GM19043 (cell line): ENCODE measurements around the gene LRPAP1.
"Not testable (repeated sequence)": the region's sequence is repeated elsewhere in the genome, so short reads cannot be mapped to it uniquely, and the experiment has no call there.

Experiments
- ATAC-seq: cut with Tn5 transposase; IDR thresholded peaks from one replicate; pipeline ENCODE4 v1.9.1; 2021; ENCODE audit warnings: low read depth; ENCODE audit not compliant: unreplicated experiment

LRPAP1 gene

DNA sequence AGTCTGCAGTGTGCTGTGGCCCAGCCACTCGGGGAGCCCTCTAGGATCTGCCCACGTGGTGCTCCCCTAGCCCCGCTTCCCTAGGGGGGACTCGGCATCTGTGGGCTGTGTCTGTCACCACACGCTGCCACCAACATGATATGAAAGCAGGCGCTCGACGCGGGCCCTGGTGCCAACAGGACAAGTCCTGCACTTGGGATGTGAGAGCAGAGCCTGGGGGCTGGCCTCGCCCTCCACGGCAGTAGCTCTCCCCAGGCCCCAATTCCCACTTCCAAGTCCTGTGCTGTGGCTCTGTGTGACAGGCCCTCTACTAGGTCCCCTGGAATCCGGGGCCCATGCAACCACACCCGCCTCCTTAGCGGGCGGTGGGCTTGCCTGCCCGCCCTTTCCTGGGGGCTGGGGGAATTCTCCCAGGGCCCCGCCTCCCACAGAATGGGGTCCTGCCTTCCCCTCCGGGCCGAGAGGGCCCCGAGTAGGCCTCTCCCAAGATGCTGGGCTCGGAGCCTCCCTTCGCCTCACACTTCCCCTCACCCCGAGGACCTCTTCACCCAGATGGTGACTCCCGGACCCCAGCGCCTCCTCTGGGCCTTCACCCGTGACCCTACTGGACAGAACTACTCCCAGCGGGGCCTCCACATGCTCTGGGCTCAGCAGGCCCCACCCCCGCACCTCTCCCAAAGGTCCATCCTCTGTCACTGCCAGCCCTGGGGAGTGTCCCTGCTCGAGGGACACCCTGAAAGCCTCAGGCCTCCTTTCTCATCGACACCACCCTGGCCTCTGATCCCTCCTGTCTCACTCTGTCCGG, 11.2 kb downstream of the LRPAP1 start:
- ATAC-seq: no peak

DNA sequence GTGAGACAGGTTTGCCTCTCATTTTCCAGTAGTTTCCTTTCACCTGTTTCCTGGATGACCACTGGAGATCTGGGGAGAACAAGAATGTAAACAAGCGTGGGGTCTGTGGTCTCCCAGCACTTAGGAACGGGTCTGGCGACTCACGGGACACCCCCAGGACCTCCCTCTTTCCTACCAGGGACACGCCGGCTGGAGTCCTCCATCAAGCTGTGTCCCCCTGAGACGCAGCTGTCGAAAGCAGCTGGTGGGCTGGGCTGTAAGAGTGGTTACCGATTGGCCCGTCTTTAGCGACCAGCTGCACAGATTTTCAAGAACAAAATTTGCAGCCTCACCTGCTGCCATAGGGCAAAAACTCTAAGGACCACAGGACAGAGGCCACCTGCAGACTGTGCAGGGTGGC, 11.9 kb downstream of the LRPAP1 start:
- ATAC-seq: no peak

DNA sequence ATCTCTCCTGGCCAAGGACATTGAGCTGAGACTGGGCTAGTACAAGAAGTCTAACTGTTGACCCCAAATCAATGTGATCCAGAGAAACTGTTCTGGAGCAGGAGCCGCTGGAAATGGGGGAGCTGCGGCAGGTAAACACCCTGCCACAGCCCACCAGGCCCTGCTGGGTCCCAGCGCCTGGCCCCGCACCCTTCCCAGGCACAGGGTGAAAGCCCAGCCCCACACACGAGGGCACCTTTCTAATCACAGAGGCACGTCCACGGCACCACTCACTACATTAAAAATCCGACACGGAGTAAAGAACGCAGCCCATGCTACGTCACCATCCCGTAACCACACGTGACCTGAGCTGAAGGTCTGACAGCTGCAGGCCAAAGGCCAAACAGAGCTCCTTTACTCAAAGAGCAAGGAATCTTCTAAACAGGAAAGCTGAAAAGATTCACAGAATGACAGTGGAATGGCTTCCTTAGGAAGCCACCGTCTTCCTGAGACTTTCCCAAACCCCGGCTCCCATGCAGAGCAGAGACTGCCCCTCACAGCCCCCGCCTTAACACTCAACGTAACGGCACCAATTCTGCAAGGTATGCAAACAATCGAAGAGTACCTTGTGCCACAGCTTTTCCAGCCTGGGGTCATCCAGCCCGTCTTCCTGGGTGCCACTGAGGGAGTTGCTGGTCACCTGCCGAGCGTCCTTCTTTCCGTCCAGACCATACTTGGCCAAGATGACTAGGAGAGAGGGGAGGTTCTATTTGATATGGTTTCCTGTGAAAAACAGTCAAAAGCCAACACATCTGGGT, 12.6 kb downstream of the LRPAP1 start:
- no peak for ATAC-seq

DNA sequence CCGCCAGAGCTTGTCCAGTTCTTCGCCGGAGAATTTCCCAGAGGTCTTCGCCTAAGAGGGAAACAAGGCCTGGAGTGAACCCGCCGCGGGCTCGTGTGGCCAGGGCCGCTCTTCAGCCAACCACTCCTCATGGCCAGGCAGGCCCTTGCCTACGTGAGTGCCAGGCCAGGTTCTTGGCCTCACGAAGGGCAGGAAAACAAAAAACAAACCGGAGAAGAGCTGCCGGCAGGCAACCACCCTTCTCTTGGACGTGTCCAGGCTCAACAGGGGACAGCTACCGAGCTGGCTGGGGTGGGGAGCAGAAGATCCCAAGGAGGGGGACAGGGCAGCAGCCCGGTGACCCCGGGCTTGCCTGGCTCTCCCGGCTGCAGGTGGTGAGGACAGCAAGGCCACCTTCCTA, 13.3 kb downstream of the LRPAP1 start:
- no peak for ATAC-seq

DNA sequence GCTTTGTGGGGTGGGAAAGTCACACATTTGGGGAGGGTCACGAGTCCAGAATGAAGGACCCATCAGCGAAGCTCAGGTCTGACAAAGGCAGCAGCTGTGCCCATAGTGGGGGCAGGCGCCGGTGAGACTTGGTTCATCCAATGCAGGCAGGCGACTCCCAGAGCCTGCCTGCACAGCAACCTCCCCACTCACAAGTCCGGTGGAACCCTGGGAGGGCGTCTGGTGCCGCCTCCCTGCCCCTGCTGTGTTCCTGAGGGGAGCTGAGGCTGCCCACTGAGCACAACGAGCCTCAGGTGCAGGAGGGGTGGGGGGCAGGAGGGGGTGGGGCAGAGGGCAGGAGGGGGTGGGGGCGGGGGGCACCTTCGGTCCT, 13.7 kb downstream of the LRPAP1 start:
- ATAC-seq: no peak

DNA sequence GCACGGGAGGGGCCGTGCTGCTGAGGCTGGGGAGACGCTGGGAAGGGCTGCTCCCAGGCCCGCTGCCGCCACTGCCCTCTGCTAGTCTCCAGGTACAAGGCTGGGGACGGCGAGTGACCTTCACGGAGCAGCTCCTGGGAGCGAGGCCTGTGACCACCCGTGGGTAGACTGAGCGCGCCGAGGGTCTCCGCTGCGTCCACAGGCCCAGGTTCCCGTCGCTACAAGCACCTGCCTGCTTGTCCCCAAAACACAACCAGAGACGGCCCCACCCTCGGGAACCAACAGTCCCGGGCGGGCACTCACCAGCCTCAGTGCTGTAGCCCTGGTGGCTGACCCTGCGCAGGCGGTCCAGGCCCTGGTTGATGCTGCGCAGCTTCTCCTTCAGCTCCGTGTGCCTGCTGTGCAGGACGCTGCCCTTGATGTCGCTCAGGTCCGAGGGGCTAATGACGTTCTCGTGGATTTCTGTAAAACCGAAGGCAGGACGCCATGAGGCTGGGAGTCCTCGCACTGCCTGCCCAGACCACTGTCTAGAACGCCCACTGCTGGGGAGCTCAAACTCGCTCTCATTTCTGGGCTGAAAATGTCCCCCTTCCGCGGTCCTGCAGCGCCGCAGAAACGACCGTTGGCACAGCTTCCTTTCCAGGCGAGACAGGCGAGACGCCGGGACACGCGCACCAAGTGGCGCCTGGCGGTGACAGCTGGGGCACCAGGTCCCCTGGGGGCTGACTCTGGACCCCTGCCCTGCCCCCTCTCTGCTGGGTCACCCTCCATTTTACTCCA, 14.3 kb downstream of the LRPAP1 start:
- ATAC-seq: no peak

DNA sequence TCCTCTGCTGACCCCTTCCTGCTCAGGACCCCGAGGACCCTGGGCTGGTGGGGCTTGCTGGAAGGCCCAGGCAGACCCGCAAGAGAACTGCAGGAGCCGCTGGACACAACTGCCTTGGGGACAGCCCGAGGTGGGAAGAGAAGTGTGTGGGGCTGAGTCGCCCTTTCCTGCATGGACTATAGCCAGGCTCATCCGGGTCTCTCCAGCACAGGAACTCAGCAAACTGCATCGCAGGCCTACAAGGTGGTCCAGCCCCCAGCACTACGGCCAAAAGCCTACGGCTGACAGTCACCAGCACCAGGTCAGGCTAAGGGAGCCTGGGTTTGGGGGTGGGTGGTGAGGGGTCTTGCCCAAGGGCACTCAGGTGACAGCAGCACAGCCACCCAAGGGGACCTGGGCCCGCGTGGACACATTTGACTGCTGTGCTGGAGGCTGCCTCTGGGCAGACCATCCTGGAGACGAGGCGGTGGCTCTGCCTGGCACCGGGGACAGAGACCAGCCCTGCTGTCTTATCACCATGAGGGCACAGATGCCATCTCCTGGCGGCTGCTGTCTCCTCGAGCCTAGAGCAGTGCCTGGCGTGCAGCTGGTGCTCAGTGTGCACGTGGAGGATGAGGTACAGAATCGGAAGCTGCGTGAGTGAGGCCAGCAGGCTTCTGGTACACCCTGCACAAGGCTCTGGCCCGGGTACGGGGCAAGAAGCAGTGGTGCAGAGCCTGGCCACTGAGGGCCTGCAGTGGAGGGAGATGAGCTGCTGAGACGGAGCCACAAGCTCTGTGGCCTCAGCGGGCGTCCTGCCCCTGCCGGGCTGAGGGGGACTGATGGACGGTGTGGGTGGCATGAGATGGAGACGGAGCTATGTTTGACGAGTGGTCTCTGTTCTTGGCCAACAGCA, 15.1 kb downstream of the LRPAP1 start:
- no peak for ATAC-seq

DNA sequence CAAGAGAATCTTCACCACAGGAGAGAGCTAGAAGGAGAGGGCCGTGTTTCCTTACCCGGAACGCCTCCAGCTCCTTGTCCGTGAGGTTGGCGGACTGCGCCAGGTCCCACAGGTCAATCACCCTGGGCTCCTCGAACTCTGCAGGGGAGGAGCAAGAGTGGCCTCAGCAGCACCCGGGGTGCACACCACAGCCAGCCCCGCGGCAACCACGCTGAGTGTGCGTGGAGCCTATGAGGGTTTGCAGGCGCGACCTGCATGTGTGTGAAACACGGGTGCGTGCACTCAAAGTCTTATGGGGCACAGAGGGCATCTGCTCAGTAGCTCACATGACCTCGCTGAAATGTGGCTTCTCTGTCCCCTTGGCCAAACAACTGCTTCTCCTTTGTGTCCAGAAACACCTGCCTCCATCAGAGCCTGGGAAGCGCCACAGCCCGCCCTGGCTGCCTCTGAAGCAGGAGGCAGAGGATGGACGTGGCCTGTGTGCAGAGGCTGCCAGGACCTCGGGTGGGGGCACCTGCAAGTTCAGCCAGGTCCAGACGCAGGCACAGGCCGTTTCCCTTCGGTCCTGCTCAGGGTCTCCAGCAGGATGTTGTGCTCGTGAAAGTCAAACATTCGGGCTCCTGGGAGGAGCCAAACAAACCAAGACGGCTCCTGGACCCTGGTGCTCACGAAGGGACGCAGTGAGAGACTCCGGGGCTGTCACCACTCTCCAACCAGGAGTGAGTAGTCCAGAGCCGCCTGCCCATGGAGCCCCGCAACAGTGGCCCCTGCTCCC, 16.0 kb downstream of the LRPAP1 start:
- ATAC-seq: no peak

DNA sequence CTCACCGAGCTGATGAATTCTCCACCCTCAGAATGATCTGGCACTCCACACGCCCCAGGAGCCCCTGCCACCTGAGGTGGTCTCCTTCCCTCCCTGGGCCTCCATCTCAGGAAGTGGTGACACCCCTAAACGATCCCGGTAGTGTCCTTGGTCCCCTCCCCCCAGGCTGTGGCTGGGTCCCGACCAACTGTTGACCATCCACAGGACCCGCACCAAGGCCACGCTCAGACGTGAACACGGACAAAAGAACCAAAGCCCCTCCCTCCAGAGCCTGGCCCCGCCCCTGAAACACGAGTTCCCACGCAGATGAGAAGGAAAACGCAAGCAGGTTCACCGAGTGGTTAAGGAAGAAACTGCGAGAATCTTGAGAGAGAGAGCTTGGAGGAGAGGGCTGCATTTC, 16.6 kb downstream of the LRPAP1 start:
- ATAC-seq: no peak

DNA sequence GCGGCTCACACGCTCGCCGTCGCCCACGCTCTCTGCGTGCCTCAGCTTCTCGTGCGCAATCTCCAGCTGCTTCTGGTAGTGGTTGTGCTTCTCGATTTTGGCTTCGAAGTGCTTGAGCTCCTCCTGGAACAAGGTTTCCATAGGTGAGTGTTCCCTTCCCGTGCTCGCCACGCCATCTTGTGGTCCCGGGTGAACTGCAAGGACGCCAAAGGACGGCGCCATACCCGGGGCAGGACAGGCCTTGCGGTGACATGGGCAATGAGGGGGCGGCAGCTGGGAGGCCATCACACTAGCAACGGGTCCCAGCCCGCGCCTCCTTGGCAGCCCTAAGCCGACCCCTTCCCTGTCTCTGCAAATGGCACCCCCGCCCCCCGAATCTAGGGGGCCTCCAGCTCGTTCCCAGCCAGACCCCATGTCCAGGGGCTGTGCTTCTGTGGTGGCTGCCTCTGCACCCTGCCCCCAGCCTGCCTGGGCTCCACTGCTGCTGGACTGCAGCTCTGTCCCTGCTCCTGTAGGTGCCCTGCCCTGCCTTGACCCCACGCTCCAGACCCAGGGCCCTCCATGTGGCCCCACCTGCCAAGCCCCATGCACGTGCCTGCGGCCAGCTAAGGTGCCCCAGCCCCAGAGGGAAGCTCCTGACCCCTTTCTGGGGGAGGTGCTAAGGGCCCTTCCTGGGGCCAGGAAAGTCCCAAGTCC, 17.3 kb downstream of the LRPAP1 start:
- no peak for ATAC-seq

DNA sequence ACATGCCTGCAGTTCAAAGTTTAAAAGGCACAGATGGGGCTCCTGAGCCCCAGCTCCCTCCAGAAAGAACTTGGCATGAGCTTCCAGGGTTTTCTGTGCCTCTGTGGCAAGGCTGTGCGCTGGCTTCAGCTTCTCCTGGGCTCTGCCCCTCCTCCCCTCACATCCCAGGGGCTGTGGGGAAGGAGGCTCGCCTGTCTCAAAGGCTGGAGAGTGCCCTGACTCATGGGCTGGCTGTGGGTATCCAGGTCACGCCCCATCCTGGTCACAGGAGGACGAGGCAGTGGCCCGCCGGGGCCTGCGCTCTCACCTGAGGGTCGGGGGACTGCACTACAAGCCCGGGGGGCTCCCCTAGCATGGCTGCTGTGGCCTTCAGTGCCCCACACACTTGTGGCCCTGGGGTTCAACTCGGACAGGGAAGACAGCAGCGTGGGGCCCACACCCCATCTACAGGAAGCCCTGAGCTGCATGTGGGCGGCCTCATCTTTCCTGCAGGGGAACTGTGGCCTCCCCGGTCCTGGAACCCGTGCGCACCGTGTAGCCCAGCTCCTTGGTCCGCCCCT, 17.9 kb downstream of the LRPAP1 start:
- no peak for ATAC-seq

DNA sequence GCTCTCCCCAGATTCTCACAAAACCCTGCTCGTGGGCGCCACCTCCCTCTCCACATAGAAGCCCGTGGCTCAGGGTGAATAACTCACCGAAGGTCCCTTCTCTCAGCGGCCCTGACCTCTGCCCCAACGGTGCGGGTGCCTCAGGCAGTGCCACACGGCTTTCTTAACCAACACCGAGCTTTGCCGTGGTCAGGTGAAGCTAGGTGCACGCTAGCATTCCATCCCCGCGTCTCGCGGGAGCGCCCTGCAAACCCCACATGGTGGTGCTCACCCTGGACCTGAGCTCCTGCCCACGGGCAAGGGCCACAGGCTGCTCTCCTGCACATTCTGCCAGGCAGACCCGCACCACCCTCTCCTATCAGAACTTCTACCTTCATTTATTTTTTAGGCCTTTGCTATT, 18.4 kb downstream of the LRPAP1 start:
- ATAC-seq: no peak

DNA sequence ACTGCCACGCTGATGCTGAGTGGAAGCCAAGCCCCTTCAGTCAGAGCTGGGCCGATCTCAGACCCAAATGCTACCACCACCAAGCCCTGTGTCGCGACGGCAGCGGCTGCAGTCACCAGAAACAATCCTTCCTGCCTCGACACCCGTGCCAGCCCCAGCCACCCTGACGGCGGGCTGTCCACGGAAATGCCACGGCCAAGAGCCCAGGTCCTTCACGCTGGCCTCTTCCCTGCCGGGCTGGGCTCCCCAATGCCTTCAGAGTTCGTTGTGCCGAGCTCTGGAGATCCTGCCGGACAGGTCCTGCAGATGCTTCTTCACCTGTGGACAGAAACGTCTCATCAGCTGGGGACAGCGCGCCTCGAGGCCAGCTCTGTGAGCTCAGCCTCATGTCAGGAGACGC, 19.5 kb downstream of the LRPAP1 start:
- ATAC-seq: no peak

DNA sequence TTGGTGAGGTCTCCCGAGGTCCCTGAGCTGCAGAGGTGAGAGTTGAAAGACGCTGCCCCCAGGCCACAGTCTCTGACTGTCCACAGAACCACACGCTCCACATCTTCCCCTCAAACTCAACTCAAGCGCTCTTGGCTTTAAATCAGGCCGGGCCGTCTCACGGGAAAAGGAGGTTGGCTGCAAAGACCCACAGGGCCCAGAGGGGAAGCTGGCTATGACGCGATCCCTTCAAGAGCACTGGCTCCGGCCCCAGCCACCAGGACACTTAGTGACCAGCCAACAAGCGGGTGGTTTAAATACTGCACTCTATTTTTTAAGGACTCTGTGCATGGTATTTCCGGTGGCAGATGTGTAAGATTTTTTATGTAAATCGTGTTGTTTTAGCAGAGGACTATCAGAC, 19.9 kb downstream of the LRPAP1 start:
- no peak for ATAC-seq

DNA sequence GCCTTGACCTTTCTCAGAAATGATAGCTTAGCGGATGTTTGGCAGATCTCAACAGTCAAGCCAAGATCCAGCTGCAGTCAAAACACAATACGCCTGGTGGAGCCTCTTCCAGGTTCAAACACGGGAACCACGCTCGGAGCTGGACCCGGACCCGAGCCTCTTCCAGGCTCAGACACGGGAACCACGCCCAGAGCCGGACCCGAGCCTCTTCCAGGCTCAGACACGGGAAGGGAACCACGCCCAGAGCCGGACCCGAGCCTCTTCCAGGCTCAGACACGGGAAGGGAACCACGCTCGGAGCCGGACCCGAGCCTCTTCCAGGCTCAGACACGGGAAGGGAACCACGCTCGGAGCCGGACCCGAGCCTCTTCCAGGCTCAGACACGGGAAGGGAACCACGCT, 20.6 kb downstream of the LRPAP1 start:
- ATAC-seq: not testable (repeated sequence)

DNA sequence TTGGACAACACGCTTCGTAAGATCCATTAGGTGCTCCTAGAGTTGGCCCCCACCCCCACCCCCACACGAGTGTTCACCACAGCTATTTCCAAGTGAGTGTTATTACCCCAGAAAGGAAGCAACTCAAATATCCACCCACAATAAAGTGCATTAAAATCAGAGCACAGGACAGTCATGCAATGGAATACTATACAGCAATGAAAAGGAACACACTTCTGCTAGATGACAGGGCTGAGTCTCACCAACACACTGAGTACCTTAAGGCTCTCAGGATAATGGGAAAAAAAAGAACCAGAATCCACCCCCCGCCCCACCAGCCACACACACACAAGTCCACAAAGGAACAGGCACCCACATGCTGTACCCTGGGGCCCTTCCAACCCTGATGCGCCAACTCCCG, 21.0 kb downstream of the LRPAP1 start:
- ATAC-seq: no peak

DNA sequence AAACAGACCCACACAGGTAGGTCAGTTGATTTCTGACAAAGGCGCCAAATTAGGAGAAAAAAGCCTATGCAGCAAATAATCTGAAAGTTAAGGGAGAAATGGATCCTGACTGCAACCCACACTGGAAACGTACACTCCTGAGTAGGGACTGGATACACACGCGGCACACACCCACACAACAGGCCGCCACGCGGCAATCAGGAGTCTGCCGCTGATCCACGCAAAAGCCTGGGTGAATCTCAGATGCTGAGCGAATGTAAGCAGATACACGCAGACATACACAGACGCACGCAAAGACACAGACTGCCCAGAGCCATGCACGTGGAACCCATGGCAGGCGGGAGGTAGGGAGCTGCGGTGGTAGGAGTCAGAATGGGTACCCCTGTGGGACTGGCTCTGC, 21.7 kb downstream of the LRPAP1 start:
- no peak for ATAC-seq

DNA sequence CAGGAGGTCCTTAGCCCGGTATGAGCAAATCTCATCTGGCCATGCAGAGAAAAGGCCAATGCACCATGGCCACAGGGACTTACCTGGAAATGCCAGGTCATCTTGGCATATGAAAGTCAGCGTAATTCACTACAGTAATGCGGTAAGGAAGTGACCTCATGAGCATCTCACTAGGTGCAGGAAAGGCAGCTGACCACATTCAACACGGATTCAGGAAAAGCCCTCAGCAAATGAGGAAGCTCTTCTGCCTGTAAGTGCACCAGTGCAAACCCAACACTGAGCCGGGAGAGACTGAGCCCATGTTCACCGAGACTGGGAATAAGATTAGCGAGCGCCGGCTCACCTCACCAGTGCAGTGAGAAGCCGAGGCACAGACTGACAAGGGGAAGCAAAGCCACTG, 23.7 kb downstream of the LRPAP1 start:
- ATAC-seq: no peak

DNA sequence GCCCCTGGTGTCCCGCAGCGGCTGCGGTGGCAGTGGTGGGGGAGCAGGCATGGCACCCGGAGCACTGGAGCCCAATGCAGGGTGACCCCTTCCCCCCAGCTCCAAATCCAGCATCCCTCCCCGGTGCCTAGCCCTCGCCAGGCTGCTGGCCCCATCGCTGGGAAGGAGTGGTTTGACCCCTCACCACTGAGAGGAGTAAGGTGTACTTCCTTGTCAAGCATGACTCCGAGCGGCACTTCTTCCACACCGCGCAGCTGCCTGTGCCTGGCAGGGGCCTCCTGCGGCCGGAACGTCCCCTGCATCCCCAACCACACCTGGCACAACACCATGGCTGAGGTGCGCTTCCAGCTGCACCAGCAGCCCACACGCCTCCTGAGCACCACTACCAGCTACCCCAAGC, 27.0 kb downstream of the LRPAP1 start:
- ATAC-seq: no peak
